Hematopoietic multipotent progenitor cell (in vitro differentiated cells): ENCODE results near the gene SIGLEC11. TPM values are rescaled to one million over a fixed set of nuclear protein-coding genes. Genes with fewer than 3 reads are reported as not detected.
A peak's percentile ranks its signal among the peaks of the same experiment; 100 is the strongest.
"Not testable (repeated sequence)": the region's sequence is repeated elsewhere in the genome, so short reads cannot be mapped to it uniquely, and the experiment has no call there.

Source experiments
- DNase-seq, 3 donors: peaks; one replicate each; pipeline ENCODE4 v3.0.0-alpha.2; 2011 to 2015; ENCODE audit warnings: low read depth in 2 of 3, low spot score in 2 of 3
- total RNA-seq: library from RNA; depleted of rRNA; stranded (reverse); fragments of >200 nt; gene quantifications from one replicate; pipeline ENCODE4 v1.2.3, GENCODE V29; 2012

The SIGLEC11 gene
- total RNA-seq, 1 donor, result under 0.01 TPM

GRCh38 chr19:49927526-49928264 lies 33.3 kb downstream of the SIGLEC11 start:
- DNase-seq, result no peak

- no peak for DNase-seq
Measured at GRCh38 chr19:49926515-49926914, 34.5 kb downstream of the SIGLEC11 start.

GRCh38 chr19:49925486-49925885 lies 35.5 kb downstream of the SIGLEC11 start:
- DNase-seq, result no peak

GRCh38 chr19:49924881-49925210 lies 36.1 kb downstream of the SIGLEC11 start:
- DNase-seq, result not testable (repeated sequence)

- no peak for DNase-seq
Measured at GRCh38 chr19:49924004-49924880, 36.7 kb downstream of the SIGLEC11 start.

- DNase-seq, result no peak
Measured at GRCh38 chr19:49923055-49924003, 37.6 kb downstream of the SIGLEC11 start.

GRCh38 chr19:49921871-49922795 lies 38.8 kb downstream of the SIGLEC11 start:
- DNase-seq, result no peak

GRCh38 chr19:49920624-49921363 lies 40.2 kb downstream of the SIGLEC11 start:
- no peak for DNase-seq

GRCh38 chr19:49918089-49918488 lies 42.9 kb downstream of the SIGLEC11 start:
- DNase-seq, result no peak

GRCh38 chr19:49916839-49917733 lies 43.9 kb downstream of the SIGLEC11 start:
- DNase-seq, result no peak

GRCh38 chr19:49915271-49915670 lies 45.7 kb downstream of the SIGLEC11 start:
- no peak for DNase-seq

- no peak for DNase-seq
Measured at GRCh38 chr19:49913720-49914119, 47.3 kb downstream of the SIGLEC11 start.

GRCh38 chr19:49912965-49913685 lies 47.8 kb downstream of the SIGLEC11 start:
- DNase-seq, result no peak

GRCh38 chr19:49911381-49912145 lies 49.4 kb downstream of the SIGLEC11 start:
- DNase-seq, result peak in 2 of 3 donors; percentile 52 to 56

GRCh38 chr19:49910179-49910578 lies 50.8 kb downstream of the SIGLEC11 start:
- DNase-seq, result no peak
